Stimulated activated CD4-positive, alpha-beta T cell treated with anti-CD3 and anti-CD28 coated beads, TNF-alpha, amount 100 ng/mL, for 1 hour (primary cell): ENCODE results near the gene ATP9A.
A peak's percentile ranks its signal among the peaks of the same experiment; 100 is the strongest.
"Not testable (repeated sequence)": the region's sequence is repeated elsewhere in the genome, so short reads cannot be mapped to it uniquely, and the experiment has no call there.

Experiments used
- DNase-seq, 3 donors: peaks; one replicate each; pipeline ENCODE4 v3.0.0-alpha.2; 2020; ENCODE audit warnings: low read depth in 3 of 3, low spot score in 1 of 3

Gene ATP9A, protein sequence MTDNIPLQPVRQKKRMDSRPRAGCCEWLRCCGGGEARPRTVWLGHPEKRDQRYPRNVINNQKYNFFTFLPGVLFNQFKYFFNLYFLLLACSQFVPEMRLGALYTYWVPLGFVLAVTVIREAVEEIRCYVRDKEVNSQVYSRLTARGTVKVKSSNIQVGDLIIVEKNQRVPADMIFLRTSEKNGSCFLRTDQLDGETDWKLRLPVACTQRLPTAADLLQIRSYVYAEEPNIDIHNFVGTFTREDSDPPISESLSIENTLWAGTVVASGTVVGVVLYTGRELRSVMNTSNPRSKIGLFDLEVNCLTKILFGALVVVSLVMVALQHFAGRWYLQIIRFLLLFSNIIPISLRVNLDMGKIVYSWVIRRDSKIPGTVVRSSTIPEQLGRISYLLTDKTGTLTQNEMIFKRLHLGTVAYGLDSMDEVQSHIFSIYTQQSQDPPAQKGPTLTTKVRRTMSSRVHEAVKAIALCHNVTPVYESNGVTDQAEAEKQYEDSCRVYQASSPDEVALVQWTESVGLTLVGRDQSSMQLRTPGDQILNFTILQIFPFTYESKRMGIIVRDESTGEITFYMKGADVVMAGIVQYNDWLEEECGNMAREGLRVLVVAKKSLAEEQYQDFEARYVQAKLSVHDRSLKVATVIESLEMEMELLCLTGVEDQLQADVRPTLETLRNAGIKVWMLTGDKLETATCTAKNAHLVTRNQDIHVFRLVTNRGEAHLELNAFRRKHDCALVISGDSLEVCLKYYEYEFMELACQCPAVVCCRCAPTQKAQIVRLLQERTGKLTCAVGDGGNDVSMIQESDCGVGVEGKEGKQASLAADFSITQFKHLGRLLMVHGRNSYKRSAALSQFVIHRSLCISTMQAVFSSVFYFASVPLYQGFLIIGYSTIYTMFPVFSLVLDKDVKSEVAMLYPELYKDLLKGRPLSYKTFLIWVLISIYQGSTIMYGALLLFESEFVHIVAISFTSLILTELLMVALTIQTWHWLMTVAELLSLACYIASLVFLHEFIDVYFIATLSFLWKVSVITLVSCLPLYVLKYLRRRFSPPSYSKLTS

DNA sequence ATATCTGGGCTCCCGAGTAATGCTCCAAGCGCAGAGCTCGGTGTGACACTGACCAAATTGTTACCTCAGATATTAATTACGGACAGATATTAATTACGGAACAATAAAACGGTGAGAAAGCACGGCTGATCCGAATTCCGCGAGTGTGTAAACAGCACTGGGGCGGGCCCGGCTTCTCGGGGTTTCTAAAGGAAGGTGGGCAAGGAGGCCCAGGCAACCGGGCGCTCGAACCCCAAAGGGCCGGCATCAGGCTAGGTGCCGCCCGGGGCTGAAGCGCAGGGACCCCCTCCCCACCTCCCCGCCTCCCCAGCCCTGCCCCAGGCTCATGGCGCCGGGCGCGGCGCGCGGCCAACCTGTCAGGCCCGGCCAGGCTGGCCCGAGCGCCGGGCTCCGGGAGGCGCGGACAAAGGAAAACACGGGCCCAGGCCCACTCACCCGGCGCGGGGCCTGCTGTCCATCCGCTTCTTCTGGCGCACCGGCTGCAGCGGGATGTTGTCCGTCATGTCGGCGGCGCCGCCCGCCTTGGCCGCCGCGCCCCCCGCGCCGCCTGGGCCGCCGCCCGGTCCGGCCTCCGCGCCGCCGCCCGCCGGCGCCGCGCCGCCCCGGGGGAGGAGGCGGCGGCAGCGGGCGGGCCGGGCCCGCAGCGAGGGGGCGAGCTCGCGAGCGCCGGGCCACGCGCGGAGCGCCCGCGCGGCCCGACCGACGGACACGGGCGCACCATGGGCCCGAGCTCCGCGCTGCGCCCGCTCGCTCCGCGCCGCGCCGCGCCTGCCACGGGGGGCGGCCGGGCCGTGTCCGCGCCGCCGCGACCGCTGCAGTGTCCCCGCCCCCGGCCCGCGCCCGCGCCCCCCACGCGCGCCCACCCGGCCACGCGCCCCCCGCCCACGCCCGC lies at the start of gene ATP9A:
ATP9A (minus strand) TSS at position 524 of the 892 bp plus-strand sequence; CDS start at position 503, 21 bp downstream.
- DNase-seq: no peak

DNA sequence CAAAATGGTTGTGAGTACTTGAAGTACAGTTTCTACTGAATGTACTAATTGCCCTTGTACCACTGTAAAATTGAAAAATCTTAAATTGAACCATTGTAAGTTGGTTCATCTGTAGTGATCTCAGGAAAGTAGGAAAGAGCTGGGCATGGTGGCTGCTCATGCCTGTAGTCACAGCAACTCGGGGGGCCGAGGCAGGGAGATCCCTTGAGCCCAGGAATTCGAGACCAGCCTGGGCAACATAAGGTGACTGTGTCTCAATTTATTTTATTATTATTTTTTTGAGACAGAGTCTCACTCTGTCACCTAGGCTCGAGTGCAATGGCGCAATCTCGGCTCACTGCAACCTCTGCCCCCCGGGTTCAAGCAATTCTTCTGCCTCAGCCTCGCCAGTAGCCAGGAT lies 48.7 kb upstream of the ATP9A start:
- not testable (repeated sequence) for DNase-seq

DNA sequence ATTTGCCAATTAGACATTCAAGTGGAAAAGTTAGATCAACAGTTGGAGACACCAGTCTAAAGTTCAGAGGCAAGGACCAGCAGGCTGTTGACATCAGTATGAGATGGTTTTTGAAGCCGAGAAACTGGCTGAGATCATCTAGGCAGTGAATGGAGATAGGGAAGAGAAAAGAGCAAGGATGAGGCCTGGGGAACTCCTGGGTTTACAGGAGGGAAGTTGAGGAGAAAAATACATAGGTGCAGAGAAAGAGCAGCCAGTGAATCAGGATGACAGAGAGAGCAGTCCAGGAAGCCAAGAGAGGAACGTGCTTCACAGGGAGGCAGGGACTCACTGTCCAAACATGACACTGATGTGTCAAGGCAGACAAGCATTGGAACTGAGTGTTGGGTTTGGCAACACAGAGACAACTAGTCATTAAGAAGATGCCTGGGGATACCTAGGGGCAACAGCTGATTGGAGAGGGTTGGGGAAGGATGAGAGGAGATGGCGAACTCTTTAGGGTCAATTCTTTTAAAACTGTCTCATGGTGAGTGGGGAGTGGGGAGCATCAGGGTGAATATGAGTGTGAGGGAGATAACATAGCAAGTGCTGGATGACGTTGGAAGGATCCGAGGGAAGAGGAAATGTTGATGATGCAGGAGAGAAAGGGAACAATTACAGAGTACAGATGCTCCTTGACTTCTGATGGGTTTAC lies 47.3 kb upstream of the ATP9A start:
- no peak for DNase-seq

DNA sequence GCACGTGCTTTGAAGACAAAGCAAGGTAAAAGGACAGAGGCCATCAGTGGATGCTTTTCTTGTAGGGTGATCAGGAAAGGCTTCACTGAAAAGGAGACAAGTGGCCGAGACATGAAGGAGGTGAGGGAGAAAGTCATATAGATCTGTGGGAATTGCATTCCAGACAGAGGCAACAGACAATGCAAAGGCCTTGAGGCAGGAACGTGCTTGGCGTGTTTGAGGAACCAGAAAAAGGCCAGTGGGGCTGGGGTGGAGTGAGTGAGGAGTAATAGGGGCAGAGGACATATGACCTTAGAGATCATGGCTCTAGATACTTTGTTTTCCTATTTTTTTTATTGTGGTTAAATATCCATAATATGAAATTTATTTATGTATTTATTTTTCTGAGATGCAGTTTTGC lies 44.7 kb upstream of the ATP9A start:
- no peak for DNase-seq

DNA sequence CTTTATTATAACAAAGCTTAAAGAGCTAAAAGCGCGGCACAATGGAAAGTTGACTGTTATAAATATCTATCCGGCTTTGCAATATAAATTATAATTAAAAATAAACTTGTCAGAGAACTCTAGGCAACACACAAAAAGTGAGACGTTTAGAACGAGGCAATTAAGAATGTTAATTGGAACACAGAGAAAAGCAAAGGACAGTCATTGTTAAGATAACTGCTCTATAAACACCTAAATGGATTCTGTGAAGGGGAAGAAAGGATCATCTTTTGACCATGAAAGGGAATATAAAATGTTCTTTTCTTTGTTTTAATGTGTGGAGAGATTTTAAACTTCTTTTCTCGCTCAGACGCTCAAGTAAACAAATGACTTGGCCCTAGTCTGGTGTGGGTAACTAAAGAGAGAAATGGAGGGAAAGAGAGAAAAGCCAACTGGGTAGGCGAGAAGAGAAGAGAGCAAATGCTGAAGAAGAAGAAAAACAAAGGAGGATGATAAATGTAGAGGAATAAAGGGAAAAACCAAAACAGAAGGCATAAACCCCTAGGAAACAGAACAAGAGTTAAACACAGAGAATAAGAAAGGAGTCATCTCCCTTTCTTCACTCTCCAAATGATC lies 43.4 kb upstream of the ATP9A start:
- no peak for DNase-seq

DNA sequence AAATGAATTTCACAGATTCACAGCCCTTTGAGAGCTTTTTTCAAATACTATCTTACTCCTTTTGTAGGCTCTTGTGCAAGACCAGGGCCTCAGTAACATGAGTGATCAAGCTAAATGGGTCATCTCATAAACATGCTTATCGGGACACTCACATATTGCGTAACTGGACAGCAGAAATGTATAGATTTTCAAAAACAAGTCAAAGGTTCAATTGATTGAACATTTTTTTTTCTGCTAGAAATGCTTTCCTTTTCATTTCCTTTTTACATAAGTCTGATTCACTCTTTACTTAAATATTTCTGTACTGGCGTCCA lies 42.8 kb upstream of the ATP9A start:
- DNase-seq: no peak

DNA sequence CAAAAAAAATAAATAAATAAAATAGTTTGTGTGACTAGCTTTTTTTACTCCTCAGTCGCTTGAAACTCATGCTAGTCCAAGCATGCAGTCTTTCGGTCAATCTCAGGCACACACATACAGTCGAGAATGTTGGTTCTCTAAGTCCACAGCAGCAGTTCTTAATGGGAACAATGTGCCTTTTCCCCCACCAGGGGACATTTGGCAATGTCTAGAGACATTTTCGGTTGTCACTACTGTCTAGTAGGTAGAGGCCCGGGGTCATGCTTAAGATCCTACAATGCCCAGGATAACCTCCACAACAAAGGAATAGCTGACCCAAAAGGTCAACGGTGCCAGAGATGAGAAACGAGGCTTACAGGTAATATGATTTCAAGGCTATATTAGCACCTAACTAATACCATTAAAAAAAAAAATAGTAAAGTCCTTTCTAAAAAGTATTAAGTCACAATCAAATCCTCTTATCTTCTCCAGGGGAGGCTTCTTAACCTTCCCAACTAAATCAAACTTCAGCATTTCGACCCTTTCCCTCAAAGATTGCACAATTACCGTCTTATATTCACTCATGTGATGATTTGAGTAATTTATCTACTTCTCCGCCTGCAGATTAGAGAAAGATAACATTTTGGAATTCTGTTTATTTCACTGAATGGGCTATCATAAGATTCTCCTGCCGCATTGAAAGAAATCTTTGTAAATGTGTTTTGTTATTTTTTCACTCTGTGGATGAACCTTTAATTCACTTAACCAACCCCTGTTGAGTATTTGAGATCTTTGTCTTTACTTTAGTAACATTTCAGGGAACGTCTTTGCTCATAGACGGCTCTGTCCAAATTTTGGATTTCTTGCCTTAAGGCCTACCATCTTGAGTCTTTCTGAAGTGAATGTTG lies 42.2 kb upstream of the ATP9A start:
- no peak for DNase-seq

DNA sequence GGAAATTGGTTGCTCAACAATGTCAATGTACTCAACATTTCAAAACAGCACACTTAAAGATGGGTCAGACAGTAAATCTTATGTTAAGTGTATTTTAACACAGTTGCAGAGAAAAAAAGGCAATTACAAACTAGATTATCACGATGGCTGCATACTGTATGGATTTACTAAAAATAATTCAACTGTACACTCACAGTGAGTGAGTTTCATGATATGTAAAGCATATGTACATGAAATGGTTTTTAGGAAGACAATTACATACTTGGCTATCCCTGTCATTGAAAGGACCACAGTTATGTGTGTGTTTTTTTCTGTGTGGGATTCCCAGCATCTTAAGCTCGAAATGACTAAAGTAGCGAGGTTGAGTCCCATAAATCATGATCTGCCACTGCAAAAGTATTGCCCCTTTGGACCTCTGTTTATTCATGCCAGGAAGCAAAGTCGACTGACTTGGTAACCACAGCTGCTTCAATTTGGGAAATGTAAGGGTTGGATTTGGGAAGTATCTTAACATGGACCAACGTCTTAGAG lies 39.6 kb upstream of the ATP9A start:
- DNase-seq: no peak

DNA sequence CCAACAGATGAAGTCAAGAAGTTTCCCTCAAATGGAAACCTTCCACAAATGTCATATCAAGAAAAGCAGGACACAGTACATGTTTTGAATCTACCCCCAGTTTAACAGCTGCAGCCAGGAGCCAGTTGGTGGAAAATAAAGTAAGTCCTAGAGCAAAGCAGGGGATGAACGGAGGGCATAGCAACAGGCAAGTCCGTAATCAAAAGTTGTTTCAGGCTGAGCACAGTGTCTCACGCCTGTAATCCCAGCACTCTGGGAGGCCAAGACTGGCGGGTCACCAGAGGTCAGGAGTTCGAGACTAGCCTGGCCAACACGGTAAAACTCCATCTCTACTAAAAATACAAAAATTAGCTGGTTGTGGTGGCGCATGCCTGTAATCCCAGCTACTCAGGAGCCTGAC lies 36.6 kb upstream of the ATP9A start:
- DNase-seq: no peak

DNA sequence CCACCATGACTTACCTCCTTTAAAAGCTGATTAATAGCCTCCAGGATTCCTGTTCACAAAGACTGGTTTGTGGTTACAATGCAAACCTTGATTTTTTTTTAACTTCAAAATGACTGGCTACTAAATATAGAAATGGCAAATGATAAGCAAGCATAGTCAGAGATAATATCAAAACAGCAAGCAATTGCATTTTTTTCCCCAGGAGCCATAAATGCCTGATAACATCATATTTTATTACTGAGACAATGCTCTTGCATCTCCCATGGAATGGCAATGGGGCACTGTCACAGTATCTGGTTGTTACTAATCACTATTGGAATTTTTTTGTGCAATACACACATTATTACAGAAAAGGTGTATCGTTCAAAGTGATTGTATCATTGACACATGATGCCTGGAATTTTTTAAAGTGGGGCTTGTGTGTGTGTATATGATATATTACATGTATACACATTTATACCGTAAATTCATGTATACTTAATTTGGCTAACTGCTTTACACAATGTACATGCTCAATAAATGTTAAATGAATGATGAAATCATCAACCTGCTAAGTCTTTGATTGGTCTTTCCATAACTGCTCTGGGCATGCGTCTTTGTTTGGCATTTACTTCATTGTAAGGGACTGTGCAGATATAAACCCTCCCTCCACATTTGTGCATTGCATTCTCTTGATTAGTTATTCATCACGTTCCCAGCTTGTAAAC lies 35.1 kb upstream of the ATP9A start:
- no peak for DNase-seq

DNA sequence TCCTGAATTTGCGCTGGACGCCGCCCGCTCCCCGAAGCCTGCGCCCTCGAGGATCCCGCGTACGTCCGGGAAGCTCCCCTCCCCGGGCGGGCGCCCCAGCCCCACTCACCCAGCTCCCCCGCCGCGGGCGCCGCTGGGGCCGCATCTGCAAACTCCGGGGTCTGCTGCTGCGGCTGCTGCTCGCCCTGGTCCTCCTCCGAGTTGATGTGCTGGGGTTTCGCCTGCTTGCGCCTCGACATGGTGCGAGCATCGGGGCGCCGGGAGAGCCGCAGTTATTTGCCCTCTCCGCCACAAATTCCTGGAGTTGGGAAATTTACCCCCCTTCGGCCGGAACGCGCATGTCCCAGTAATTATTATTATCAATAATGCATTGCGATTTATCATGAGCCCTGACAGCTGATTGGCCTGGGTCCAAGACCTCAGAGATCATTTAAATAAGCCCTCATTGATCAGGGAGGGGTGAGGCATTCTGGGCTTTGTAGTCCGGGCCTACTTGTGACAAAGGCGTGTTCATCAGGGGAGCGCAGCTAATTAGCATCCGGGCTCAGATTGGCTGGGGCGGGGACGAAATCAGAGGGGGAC lies 34.1 kb upstream of the ATP9A start, which contains the start of gene SALL4:
SALL4 (minus strand) TSS at position 352 of the 582 bp plus-strand sequence; CDS start at position 239, 113 bp downstream.
- DNase-seq: no peak

DNA sequence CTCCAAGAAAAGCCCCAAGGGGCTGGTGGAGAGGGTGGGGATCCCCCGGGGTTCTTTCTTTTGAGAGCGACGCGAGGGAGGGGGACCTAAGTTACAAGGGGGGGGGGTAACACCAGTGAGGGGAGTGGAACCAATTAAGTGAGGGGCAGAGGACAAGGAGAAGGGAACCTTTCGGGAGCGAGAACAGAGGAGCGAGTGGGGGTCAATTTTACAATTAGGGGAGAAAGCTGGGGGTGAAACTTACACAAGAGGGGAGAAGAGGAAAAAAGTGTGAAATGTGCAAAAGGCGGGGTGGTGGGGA lies 33.6 kb upstream of the ATP9A start:
- no peak for DNase-seq

DNA sequence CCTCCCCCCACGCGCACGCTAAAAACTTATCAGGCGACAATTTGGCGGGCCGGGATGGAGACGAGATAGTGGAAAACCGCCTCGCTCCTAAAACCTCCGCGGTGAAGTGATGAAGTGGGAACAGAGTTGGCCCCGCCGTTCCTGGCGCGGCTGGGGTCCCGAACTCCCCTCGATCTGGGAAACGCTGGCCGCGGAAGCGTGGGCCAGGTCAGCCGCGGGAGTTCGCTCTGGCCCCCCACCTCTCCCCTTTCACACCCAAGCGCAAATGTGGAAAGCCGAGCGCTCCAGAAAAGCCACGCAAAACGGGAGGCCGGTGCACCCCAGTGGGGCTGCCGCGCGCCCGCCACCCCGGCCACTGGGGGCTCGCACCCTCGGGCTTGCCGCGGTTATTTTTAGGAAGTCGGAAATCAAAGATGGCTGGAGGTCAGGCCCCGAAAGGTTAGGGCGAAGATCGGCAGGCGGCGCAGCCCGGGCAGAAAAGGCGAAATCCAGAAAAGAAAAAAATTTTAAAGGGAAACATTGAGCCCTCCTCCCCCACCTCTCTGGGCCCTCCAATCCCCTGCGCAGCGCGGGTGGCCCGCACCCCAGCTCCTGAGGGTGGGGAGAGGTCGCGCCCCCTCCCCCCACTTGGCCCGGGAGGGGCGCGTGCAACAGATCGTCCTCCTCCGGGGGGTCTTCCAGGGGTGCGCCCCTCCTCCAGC lies 33.1 kb upstream of the ATP9A start:
- DNase-seq: no peak

DNA sequence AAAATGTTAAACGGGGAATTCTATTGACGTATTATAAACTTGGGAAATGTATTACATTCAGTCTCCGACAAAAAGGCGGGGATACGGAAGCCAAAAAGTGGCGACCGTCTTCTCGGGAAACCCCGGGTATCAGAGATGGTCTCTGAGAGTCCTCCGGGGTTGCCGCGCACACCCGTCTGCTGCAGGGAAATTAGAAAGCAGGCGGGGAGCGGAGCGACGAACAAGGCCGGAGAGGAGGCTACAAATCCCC lies 32.6 kb upstream of the ATP9A start:
- DNase-seq: no peak

DNA sequence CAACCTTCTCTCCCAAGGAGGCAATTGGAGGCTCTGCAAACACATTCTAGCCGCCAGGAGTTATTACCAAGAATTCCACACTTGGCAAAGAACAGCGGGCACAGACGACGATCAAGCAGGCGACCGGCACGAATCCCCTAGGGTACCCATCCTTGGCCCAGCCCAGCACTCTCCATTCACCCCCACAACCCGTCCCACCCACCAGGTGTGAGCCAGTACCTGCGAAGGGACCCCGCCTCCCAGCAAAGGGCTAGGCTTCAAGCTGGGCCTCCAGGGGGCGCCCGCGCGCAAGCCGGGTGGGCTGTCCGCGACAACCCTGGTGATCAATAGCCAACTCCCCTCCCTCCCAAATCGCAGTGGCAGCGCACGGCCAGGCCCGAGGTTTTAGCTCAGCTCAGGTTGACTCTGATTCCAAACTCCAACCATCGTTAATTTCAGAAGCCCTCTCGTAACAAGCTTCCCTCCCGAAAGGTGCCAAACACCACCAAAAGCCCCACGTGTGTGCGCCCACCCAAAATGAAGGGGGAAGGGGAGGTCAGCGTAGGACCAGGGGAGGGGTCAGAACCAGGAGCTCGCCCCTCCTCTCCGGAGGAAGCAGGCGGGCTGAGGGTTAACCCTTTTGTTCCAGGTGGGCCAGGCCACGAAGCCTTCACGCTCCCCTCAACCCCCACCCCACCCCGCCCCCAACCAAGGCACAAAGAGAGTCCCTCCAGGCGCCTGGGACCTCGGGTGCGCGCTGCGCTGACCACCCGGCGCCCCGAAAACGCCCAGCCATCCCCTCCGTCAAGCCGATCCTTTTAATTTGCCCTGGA lies 32.1 kb upstream of the ATP9A start:
- peak in 2 of 3 donors; percentile 4 to 49 for DNase-seq

DNA sequence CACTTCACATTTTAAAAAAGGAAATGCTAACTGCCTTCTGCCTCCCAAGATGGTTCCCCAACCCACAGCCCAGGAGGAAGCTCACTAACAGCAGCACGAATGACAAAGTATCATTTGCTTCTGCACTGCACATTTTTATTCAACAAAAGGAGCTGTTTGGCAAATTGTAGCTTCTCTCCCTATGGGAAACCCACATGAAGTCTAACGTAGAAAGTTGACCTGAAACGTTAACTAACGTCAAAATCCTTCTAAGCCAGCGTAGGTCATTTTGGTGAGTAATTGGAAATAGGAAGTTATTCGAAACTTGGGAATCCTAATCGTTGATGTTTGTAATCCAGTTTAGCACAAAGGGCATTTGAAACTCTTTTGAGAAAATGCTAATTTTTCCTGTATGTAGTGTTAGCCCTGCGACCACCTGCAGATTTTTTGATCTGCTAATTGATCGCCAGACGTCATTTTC lies 31.2 kb upstream of the ATP9A start:
- no peak for DNase-seq
